Right lobe of liver (tissue), 4 donors: ENCODE measurements around the gene REPIN1.

ENCODE experiments used
- POLR2A ChIP-seq: fragments of 450-650 bp; IDR thresholded peaks from one replicate; pipeline ENCODE4 v1.6.1; 2017; ENCODE audit warnings: antibody characterized with exemption, mild to moderate bottlenecking
- TF ChIP-seq, protein P1 (sequence below), 4 donors: fragments of 200-600 bp in 3 of 4; fragments of 450-650 bp in 1 of 4; IDR thresholded peaks; one replicate each; pipeline versions ENCODE4 v1.5.1 to v1.8.0; 2016 to 2022; ENCODE audit warnings: antibody characterized with exemption in 4 of 4, mild to moderate bottlenecking in 2 of 4
- donor health status: DM: no; HTN: no; CAD: no.
- donor health status: DM: no; HTN: no; CAD: no.
- donor health status: DM: no; HTN: yes; CAD: no.

DNA sequence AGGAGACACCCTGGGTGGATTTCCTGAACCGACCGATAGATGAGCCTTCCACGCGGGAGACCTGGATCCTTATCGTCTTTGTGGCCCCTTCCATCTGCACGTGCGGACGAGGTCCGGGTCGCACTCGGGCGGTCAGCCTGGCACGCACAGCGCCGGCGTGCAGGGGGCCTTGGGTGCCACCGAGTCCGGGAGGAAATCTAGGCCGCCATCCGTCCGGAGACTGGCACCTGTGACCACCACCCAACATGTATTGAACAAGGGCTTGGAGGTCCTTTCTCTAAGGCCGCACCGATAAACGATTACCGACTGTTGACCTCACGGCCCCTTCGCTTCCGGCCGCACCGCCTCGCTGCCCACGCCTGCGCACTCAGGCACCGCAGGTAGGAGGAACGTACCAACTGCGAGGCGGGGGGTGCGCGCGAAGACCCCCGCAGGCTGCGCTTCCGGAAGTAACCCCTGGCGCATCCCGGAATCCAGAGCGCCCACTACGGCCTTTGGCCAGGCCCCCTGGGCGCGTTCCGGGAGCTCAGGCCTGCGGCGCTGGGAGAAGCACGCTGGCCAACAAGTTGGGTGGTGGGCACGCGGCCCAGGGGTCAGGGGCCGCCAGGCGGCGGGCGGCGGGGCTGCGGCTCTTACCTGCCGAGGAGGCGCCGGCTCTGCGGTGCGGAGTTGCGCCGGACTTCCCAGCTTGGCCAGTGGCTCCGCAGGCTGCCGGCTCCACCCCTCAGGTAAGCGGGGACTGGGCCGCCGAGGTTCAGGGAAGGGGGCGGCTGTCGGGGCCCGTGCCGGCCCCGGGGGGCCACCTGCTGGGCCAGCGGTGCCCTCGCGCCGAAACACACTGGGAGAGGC, 45.6 kb upstream of the REPIN1 start, which contains the start of the genes ACTR3C and LRRC61:
- TF ChIP-seq, protein P1, sequence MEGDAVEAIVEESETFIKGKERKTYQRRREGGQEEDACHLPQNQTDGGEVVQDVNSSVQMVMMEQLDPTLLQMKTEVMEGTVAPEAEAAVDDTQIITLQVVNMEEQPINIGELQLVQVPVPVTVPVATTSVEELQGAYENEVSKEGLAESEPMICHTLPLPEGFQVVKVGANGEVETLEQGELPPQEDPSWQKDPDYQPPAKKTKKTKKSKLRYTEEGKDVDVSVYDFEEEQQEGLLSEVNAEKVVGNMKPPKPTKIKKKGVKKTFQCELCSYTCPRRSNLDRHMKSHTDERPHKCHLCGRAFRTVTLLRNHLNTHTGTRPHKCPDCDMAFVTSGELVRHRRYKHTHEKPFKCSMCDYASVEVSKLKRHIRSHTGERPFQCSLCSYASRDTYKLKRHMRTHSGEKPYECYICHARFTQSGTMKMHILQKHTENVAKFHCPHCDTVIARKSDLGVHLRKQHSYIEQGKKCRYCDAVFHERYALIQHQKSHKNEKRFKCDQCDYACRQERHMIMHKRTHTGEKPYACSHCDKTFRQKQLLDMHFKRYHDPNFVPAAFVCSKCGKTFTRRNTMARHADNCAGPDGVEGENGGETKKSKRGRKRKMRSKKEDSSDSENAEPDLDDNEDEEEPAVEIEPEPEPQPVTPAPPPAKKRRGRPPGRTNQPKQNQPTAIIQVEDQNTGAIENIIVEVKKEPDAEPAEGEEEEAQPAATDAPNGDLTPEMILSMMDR (IDR thresholded peaks at IDR 0.05): peak; percentile 27 to 44 (median 33)
- TF ChIP-seq POLR2A: peak; percentile 74
